HL-60 (cell line): ENCODE results near the gene KLHL24.

ENCODE experiments used
- CTCF ChIP-seq: IDR thresholded peaks from one replicate; pipeline ENCODE4 v1.5.1; 2011; ENCODE audit warnings: low read length, control low read depth, inconsistent platforms; ENCODE audit not compliant: insufficient read depth
- GABPA ChIP-seq: IDR thresholded peaks from 2 replicates; pipeline ENCODE4 v1.6.1; 2012; ENCODE audit warnings: low read depth
- POLR2AphosphoS5 ChIP-seq: IDR thresholded peaks from 2 replicates; pipeline ENCODE4 v1.6.1; 2012; ENCODE audit warnings: low read depth
- SPI1 ChIP-seq: IDR thresholded peaks from 2 replicates; pipeline ENCODE4 v1.6.1; 2012; ENCODE audit warnings: low read depth, mild to moderate bottlenecking, borderline replicate concordance
- TF ChIP-seq, protein P1 (sequence below): IDR thresholded peaks from 2 replicates; pipeline ENCODE4 v1.6.1; 2012; ENCODE audit warnings: low read depth; ENCODE audit not compliant: insufficient replicate concordance

GRCh38 chr3:183697610-183698317, 62.3 kb downstream of the KLHL24 start, which contains the start of gene YEATS2:
- TF ChIP-seq SPI1 (no peak), CTCF (no peak), GABPA (no peak), POLR2AphosphoS5 (peak; percentile 66)
- TF ChIP-seq, protein P1, sequence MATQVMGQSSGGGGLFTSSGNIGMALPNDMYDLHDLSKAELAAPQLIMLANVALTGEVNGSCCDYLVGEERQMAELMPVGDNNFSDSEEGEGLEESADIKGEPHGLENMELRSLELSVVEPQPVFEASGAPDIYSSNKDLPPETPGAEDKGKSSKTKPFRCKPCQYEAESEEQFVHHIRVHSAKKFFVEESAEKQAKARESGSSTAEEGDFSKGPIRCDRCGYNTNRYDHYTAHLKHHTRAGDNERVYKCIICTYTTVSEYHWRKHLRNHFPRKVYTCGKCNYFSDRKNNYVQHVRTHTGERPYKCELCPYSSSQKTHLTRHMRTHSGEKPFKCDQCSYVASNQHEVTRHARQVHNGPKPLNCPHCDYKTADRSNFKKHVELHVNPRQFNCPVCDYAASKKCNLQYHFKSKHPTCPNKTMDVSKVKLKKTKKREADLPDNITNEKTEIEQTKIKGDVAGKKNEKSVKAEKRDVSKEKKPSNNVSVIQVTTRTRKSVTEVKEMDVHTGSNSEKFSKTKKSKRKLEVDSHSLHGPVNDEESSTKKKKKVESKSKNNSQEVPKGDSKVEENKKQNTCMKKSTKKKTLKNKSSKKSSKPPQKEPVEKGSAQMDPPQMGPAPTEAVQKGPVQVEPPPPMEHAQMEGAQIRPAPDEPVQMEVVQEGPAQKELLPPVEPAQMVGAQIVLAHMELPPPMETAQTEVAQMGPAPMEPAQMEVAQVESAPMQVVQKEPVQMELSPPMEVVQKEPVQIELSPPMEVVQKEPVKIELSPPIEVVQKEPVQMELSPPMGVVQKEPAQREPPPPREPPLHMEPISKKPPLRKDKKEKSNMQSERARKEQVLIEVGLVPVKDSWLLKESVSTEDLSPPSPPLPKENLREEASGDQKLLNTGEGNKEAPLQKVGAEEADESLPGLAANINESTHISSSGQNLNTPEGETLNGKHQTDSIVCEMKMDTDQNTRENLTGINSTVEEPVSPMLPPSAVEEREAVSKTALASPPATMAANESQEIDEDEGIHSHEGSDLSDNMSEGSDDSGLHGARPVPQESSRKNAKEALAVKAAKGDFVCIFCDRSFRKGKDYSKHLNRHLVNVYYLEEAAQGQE, result no peak
